Nephron progenitor cell (in vitro differentiated cells): ENCODE data around the gene STK32A.

Experiments used
- DNase-seq: peaks from one replicate; pipeline ENCODE4 v3.0.0; 2021
- H3K27ac Mint-ChIP-seq: 2 replicates; pipeline ENCODE4 v1.8.0; 2021; ENCODE audit warnings: mild to moderate bottlenecking, moderate library complexity, mixed read lengths
- H3K27me3 Mint-ChIP-seq: 2 replicates; pipeline ENCODE4 v1.8.0; 2021; ENCODE audit warnings: mild to moderate bottlenecking, low read depth, mixed read lengths; ENCODE audit not compliant: poor library complexity
- H3K36me3 Mint-ChIP-seq: 2 replicates; pipeline ENCODE4 v1.8.0; 2021; ENCODE audit warnings: low read depth, mixed read lengths
- H3K4me1 Mint-ChIP-seq: 2 replicates; pipeline ENCODE4 v1.8.0; 2021; ENCODE audit warnings: mixed read lengths
- H3K4me3 Mint-ChIP-seq: 2 replicates; pipeline ENCODE4 v1.8.0; 2021; ENCODE audit warnings: mild to moderate bottlenecking, moderate library complexity, mixed read lengths
- H3K9me3 Mint-ChIP-seq: 2 replicates; pipeline ENCODE4 v1.8.0; 2021; ENCODE audit warnings: mild to moderate bottlenecking, moderate library complexity, mixed read lengths
- CTCF ChIP-seq: fragments of 200-600 bp; sonication (generic); IDR thresholded peaks from 2 replicates; pipeline ENCODE4 v1.5.0; 2021; ENCODE audit warnings: antibody characterized with exemption

STK32A gene

GRCh38 chr5:147276497-147276896 lies 41.7 kb downstream of the STK32A start:
- Mint-ChIP-seq H3K9me3 (peaks cover 15% of the 10 kb centered on the region), H3K4me1 (peaks cover 5% of the 10 kb centered on the region), H3K4me3 (no peak overlapping the region), H3K27me3 (peaks cover 5% of the 10 kb centered on the region), H3K27ac (no peak overlapping the region), H3K36me3 (peaks cover 15% of the 10 kb centered on the region)
- TF ChIP-seq CTCF = no peak
- DNase-seq = no peak

- Mint-ChIP-seq H3K4me1 (no peaks in the 10 kb centered on the region), H3K27me3 (no peaks in the 10 kb centered on the region), H3K36me3 (peaks cover 22% of the 10 kb centered on the region), H3K27ac (no peak overlapping the region), H3K4me3 (no peak overlapping the region), H3K9me3 (peaks cover 50% of the 10 kb centered on the region)
- TF ChIP-seq CTCF = no peak
- DNase-seq = no peak
These were observed 51.5 kb downstream of the STK32A start for GRCh38 chr5:147286296-147286695.

GRCh38 chr5:147287110-147287509 lies 52.3 kb downstream of the STK32A start:
- Mint-ChIP-seq H3K9me3 (peaks cover 50% of the 10 kb centered on the region), H3K27me3 (no peaks in the 10 kb centered on the region), H3K4me1 (no peaks in the 10 kb centered on the region), H3K36me3 (peaks cover 16% of the 10 kb centered on the region), H3K4me3 (no peak overlapping the region), H3K27ac (no peak overlapping the region)
- no peak for DNase-seq
- TF ChIP-seq CTCF = no peak

- no peak overlapping the region for H3K4me3 Mint-ChIP-seq
- H3K27me3 Mint-ChIP-seq = no peaks in the 10 kb centered on the region
- no peak for DNase-seq
- H3K4me1 Mint-ChIP-seq = no peaks in the 10 kb centered on the region
- TF ChIP-seq CTCF = no peak
- peaks cover 4% of the 10 kb centered on the region for H3K36me3 Mint-ChIP-seq
- H3K27ac Mint-ChIP-seq = no peak overlapping the region
- peaks cover 35% of the 10 kb centered on the region for H3K9me3 Mint-ChIP-seq
These were observed 55.4 kb downstream of the STK32A start for GRCh38 chr5:147290261-147290660.

- H3K4me3 Mint-ChIP-seq = no peak overlapping the region
- H3K36me3 Mint-ChIP-seq = no peaks in the 10 kb centered on the region
- H3K9me3 Mint-ChIP-seq = no peaks in the 10 kb centered on the region
- H3K4me1 Mint-ChIP-seq = no peaks in the 10 kb centered on the region
- no peak for TF ChIP-seq CTCF
- H3K27ac Mint-ChIP-seq = no peak overlapping the region
- no peaks in the 10 kb centered on the region for H3K27me3 Mint-ChIP-seq
- no peak for DNase-seq
These were observed 68.4 kb downstream of the STK32A start for GRCh38 chr5:147303251-147303650.

GRCh38 chr5:147303976-147304375 lies 69.2 kb downstream of the STK32A start:
- no peak for TF ChIP-seq CTCF
- Mint-ChIP-seq H3K27me3 (no peaks in the 10 kb centered on the region), H3K4me1 (no peaks in the 10 kb centered on the region), H3K27ac (no peak overlapping the region), H3K36me3 (no peaks in the 10 kb centered on the region), H3K4me3 (no peak overlapping the region), H3K9me3 (no peaks in the 10 kb centered on the region)
- DNase-seq = no peak
